SK-N-SH treated with all-trans-retinoic acid at 6 μM for 48 hours (cell line): ENCODE results near the gene RRP15.

ENCODE experiments used
- ATAC-seq: fragments of 200-7000 bp; cut with Tn5 transposase; 3 replicates; pipeline ENCODE4 v1.9.1; 2020; ENCODE audit warnings: mild to moderate bottlenecking, moderate library complexity
- ARNTL ChIP-seq: fragments of 450-650 bp; formaldehyde crosslinking; IDR thresholded peaks from 2 replicates; pipeline ENCODE4 v1.5.0; 2020; ENCODE audit warnings: low read depth, mild to moderate bottlenecking, moderate library complexity, borderline replicate concordance
- BACH2 ChIP-seq: fragments of 250-450 bp; sonication (Bioruptor Pico); IDR thresholded peaks from 2 replicates; pipeline ENCODE4 v1.9.0; 2021; ENCODE audit warnings: mild to moderate bottlenecking, borderline replicate concordance
- CREB5 ChIP-seq: fragments of 250-450 bp; sonication (Bioruptor Pico); IDR thresholded peaks from 2 replicates; pipeline ENCODE4 v1.5.1; 2020; ENCODE audit warnings: low read depth, mild to moderate bottlenecking, moderate library complexity
- CSDC2 ChIP-seq: fragments of 250-450 bp; sonication (Bioruptor Pico); IDR thresholded peaks from 2 replicates; pipeline ENCODE4 v1.5.0; 2020; ENCODE audit warnings: mild to moderate bottlenecking, moderate library complexity
- CSRNP3 ChIP-seq: fragments of 250-450 bp; sonication (Bioruptor Pico); IDR thresholded peaks from 2 replicates; pipeline ENCODE4 v1.5.1; 2021; ENCODE audit warnings: mild to moderate bottlenecking, moderate library complexity
- ESRRG ChIP-seq: fragments of 250-450 bp; sonication (Bioruptor Pico); IDR thresholded peaks from 2 replicates; pipeline ENCODE4 v1.6.1; 2021; ENCODE audit warnings: mild to moderate bottlenecking
- GLIS3 ChIP-seq: fragments of 250-450 bp; sonication (Bioruptor Pico); IDR thresholded peaks from 2 replicates; pipeline ENCODE4 v1.5.0; 2020; ENCODE audit warnings: mild to moderate bottlenecking, moderate library complexity
- ISL1 ChIP-seq: fragments of 250-450 bp; sonication (Bioruptor Pico); IDR thresholded peaks from 2 replicates; pipeline ENCODE4 v2.1.2; 2022; ENCODE audit warnings: mild to moderate bottlenecking, moderate library complexity
- PATZ1 ChIP-seq: fragments of 250-450 bp; sonication (Bioruptor Pico); IDR thresholded peaks from 2 replicates; pipeline ENCODE4 v1.8.0; 2020; ENCODE audit warnings: mild to moderate bottlenecking, moderate library complexity, borderline replicate concordance
- POU6F1 ChIP-seq: fragments of 250-450 bp; sonication (Bioruptor Pico); IDR thresholded peaks from 2 replicates; pipeline ENCODE4 v1.8.0; 2021; ENCODE audit warnings: low read depth, mild to moderate bottlenecking, moderate library complexity, borderline replicate concordance
- PPARA ChIP-seq: fragments of 250-450 bp; sonication (Bioruptor Pico); IDR thresholded peaks from 2 replicates; pipeline ENCODE4 v1.5.0; 2020; ENCODE audit warnings: mild to moderate bottlenecking, borderline replicate concordance
- RARB ChIP-seq: fragments of 250-450 bp; sonication (Bioruptor Pico); IDR thresholded peaks from 2 replicates; pipeline ENCODE4 v1.8.0; 2021; ENCODE audit warnings: mild to moderate bottlenecking, moderate library complexity
- SNAI2 ChIP-seq: fragments of 250-450 bp; sonication (Bioruptor Pico); IDR thresholded peaks from 2 replicates; pipeline ENCODE4 v1.5.0; 2020; ENCODE audit warnings: mild to moderate bottlenecking, moderate library complexity
- TCF4 ChIP-seq: fragments of 250-450 bp; sonication (Bioruptor Pico); IDR thresholded peaks from 2 replicates; pipeline ENCODE4 v1.8.0; 2021; ENCODE audit warnings: mild to moderate bottlenecking, moderate library complexity, borderline replicate concordance
- TOX ChIP-seq: fragments of 250-450 bp; sonication (Bioruptor Pico); IDR thresholded peaks from 2 replicates; pipeline ENCODE4 v1.8.0; 2021; ENCODE audit warnings: mild to moderate bottlenecking, moderate library complexity, borderline replicate concordance
- ZC3H10 ChIP-seq: fragments of 250-450 bp; sonication (Bioruptor Pico); IDR thresholded peaks from 2 replicates; pipeline ENCODE4 v1.5.1; 2021; ENCODE audit warnings: mild to moderate bottlenecking, moderate library complexity
- ZFP30 ChIP-seq: fragments of 450-650 bp; formaldehyde crosslinking; IDR thresholded peaks from 2 replicates; pipeline ENCODE4 v1.5.0; 2022; ENCODE audit warnings: mild to moderate bottlenecking, moderate library complexity
- ZNF565 ChIP-seq: fragments of 450-650 bp; formaldehyde crosslinking; conservative IDR thresholded peaks from 2 replicates; pipeline ENCODE4 v1.5.0; 2020; ENCODE audit warnings: low read depth, mild to moderate bottlenecking, moderate library complexity
- ZNF70 ChIP-seq: fragments of 450-650 bp; formaldehyde crosslinking; IDR thresholded peaks from 2 replicates; pipeline ENCODE4 v1.5.0; 2020; ENCODE audit warnings: mild to moderate bottlenecking, moderate library complexity
- ZNF8 ChIP-seq: fragments of 450-650 bp; formaldehyde crosslinking; IDR thresholded peaks from 2 replicates; pipeline ENCODE4 v1.5.0; 2020; ENCODE audit warnings: mild to moderate bottlenecking, moderate library complexity
- TF ChIP-seq, protein P1 (sequence below): fragments of 250-450 bp; sonication (Bioruptor Pico); IDR thresholded peaks from 2 replicates; pipeline ENCODE4 v1.5.0; 2020; ENCODE audit warnings: mild to moderate bottlenecking, moderate library complexity

The RRP15 gene

GRCh38 chr1:218249338-218250140 lies 35.6 kb upstream of the RRP15 start:
- TF ChIP-seq TCF4 (CRISPR knock-in tag) (no peak), ZNF70 (no peak), ARNTL (CRISPR knock-in tag) (no peak), ESRRG (no peak), CSDC2 (CRISPR knock-in tag) (no peak), ZC3H10 (CRISPR knock-in tag) (no peak), ZNF8 (CRISPR knock-in tag) (no peak), PPARA (CRISPR knock-in tag) (no peak), SNAI2 (CRISPR knock-in tag) (no peak), ZNF565 (CRISPR knock-in tag) (no peak)
- TF ChIP-seq, protein P1, sequence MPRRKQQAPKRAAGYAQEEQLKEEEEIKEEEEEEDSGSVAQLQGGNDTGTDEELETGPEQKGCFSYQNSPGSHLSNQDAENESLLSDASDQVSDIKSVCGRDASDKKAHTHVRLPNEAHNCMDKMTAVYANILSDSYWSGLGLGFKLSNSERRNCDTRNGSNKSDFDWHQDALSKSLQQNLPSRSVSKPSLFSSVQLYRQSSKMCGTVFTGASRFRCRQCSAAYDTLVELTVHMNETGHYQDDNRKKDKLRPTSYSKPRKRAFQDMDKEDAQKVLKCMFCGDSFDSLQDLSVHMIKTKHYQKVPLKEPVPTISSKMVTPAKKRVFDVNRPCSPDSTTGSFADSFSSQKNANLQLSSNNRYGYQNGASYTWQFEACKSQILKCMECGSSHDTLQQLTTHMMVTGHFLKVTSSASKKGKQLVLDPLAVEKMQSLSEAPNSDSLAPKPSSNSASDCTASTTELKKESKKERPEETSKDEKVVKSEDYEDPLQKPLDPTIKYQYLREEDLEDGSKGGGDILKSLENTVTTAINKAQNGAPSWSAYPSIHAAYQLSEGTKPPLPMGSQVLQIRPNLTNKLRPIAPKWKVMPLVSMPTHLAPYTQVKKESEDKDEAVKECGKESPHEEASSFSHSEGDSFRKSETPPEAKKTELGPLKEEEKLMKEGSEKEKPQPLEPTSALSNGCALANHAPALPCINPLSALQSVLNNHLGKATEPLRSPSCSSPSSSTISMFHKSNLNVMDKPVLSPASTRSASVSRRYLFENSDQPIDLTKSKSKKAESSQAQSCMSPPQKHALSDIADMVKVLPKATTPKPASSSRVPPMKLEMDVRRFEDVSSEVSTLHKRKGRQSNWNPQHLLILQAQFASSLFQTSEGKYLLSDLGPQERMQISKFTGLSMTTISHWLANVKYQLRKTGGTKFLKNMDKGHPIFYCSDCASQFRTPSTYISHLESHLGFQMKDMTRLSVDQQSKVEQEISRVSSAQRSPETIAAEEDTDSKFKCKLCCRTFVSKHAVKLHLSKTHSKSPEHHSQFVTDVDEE (CRISPR knock-in tag) = no peak
- no peak for ATAC-seq

GRCh38 chr1:218250492-218250891 lies 34.6 kb upstream of the RRP15 start:
- TF ChIP-seq RARB (CRISPR knock-in tag) = no peak
- TF ChIP-seq TCF4 (CRISPR knock-in tag) = no peak
- no peak for TF ChIP-seq ESRRG
- TF ChIP-seq ZNF565 (CRISPR knock-in tag) = no peak
- TF ChIP-seq BACH2 (CRISPR knock-in tag) = no peak
- no peak for TF ChIP-seq POU6F1 (CRISPR knock-in tag)
- no peak for TF ChIP-seq CSRNP3
- no peak for TF ChIP-seq GLIS3 (CRISPR knock-in tag)
- no peak for TF ChIP-seq PATZ1 (CRISPR knock-in tag)
- no peak for TF ChIP-seq ZNF70
- no peak for TF ChIP-seq ZFP30 (CRISPR knock-in tag)
- no peak for TF ChIP-seq ZNF8 (CRISPR knock-in tag)
- no peak for TF ChIP-seq ISL1
- no peak for TF ChIP-seq CSDC2 (CRISPR knock-in tag)
- TF ChIP-seq TOX (CRISPR knock-in tag) = no peak
- TF ChIP-seq CREB5 (CRISPR knock-in tag) = no peak
- ATAC-seq = no peak
